HepG2 (cell line): ENCODE data around the gene EXOC3. TPM values are rescaled to one million over a fixed set of nuclear protein-coding genes. Genes with fewer than 3 reads are reported as not detected.

Experiments used
- ATAC-seq: fragments of 200-7000 bp; cut with Tn5 transposase; 3 replicates; pipeline ENCODE4 v1.9.1; 2020; ENCODE audit warnings: mild to moderate bottlenecking, moderate library complexity
- BruUV-seq: library from RNA; stranded (reverse); fragments of 400-500 nt; replicated peaks from 2 replicates; lab custom pipeline; 2021; lab: Mats Ljungman, UMichigan
- CTCF ChIA-PET: fragments of 300-600 bp; formaldehyde crosslinking; extraction: SDS; loops from one replicate; lab custom pipeline; 2021; ENCODE audit warnings: low total read pairs, inconsistent platforms, low intra/inter-chr PET ratio; lab: Yijun Ruan, JAX
- POLR2A ChIA-PET: fragments of 350-600 bp; sonication (Branson Sonifier 250); formaldehyde crosslinking; loops from one replicate; lab custom pipeline; 2020; ENCODE audit warnings: antibody characterized with exemption, inconsistent platforms; lab: Yijun Ruan, JAX
- DNase-seq: peaks from one replicate; pipeline ENCODE4 v3.0.0-alpha.2; 2015; ENCODE audit warnings: low spot score
- FAIRE-seq: peaks from 3 replicates; lab custom pipeline; 2011; peaks lifted over from hg19 to GRCh38; lab: Jason Lieb, UNC
- H2AFZ ChIP-seq: one replicate; pipeline ENCODE4 v1.6.1; 2011; ENCODE audit warnings: low read length, inconsistent platforms
- H3K27ac ChIP-seq: fragments of 300-600 bp; 3 replicates; pipeline ENCODE4 v1.8.0; 2011; ENCODE audit warnings: mixed run types, mild to moderate bottlenecking, mixed read lengths, low read length, inconsistent platforms; ENCODE audit not compliant: insufficient read depth; ENCODE audit errors: extremely low read length
- H3K27me3 ChIP-seq, 2 experiments: fragments of 200-600 bp in 1 of 2; 2 replicates in 1 of 2; 3 replicates in 1 of 2; pipeline versions ENCODE4 v1.6.0 to v1.8.0; 2011; ENCODE audit warnings: low read length in 2 of 2, mild to moderate bottlenecking in 2 of 2, moderate library complexity in 2 of 2, inconsistent platforms in 1 of 2; ENCODE audit not compliant: insufficient read depth in 2 of 2, control insufficient read depth in 1 of 2
- H3K36me3 ChIP-seq, 2 experiments: fragments of 200-600 bp in 1 of 2; replicated peaks in 1 of 2; 2 replicates in 1 of 2; 3 replicates in 1 of 2; pipeline versions ENCODE4 v1.5.1 to v1.8.0; 2011; ENCODE audit warnings: low read length in 2 of 2, inconsistent platforms in 1 of 2; ENCODE audit not compliant: insufficient read depth in 2 of 2, control insufficient read depth in 1 of 2
- H3K4me1 ChIP-seq: 2 replicates; pipeline ENCODE4 v1.5.1; 2012; ENCODE audit warnings: low read length, inconsistent platforms; ENCODE audit not compliant: insufficient read depth
- H3K4me2 ChIP-seq: 2 replicates; pipeline ENCODE4 v1.6.0; 2011; ENCODE audit warnings: low read depth, low read length, inconsistent platforms
- H3K4me3 ChIP-seq, 3 experiments: fragments of 200-600 bp in 1 of 3; sonication (generic), shearing (Covaris generic) in 1 of 3; replicated peaks in 1 of 3; 2 replicates each; pipeline ENCODE4 v1.5.1; 2011 to 2016; ENCODE audit warnings: low read length in 3 of 3, inconsistent platforms in 2 of 3, low read depth in 2 of 3, mild to moderate bottlenecking in 2 of 3, control low read depth in 1 of 3, mixed read lengths in 1 of 3; ENCODE audit not compliant: insufficient read depth in 1 of 3
- H3K79me2 ChIP-seq: one replicate; pipeline ENCODE4 v1.6.1; 2011; ENCODE audit warnings: low read length, inconsistent platforms; ENCODE audit not compliant: insufficient read depth
- H3K9ac ChIP-seq: 2 replicates; pipeline ENCODE4 v1.6.0; 2011; ENCODE audit warnings: mild to moderate bottlenecking, low read depth, low read length, inconsistent platforms; ENCODE audit not compliant: insufficient read depth
- H3K9me3 ChIP-seq: 2 replicates; pipeline ENCODE4 v1.5.1; 2012; ENCODE audit warnings: mild to moderate bottlenecking, low read length
- H4K20me1 ChIP-seq: 2 replicates; pipeline ENCODE4 v1.6.0; 2011; ENCODE audit warnings: inconsistent platforms, mild to moderate bottlenecking, low read length, moderate library complexity; ENCODE audit not compliant: insufficient read depth
- ARNT ChIP-seq: fragments of 450-650 bp; IDR thresholded peaks from 2 replicates; pipeline ENCODE4 v1.6.1; 2017
- ATRX ChIP-seq: sonication (generic); formaldehyde crosslinking; IDR thresholded peaks from 2 replicates; pipeline ENCODE4 v1.4.0; 2020; ENCODE audit warnings: missing genetic modification reagents, borderline replicate concordance
- CBFB ChIP-seq: sonication (generic); formaldehyde crosslinking; IDR thresholded peaks from 2 replicates; pipeline ENCODE4 v1.4.0; 2020; ENCODE audit warnings: missing genetic modification reagents
- DPF2 ChIP-seq: sonication (generic); formaldehyde crosslinking; IDR thresholded peaks from 2 replicates; pipeline ENCODE4 v1.4.0; 2020; ENCODE audit warnings: mild to moderate bottlenecking, low read depth, missing genetic modification reagents, borderline replicate concordance
- FOSL2 ChIP-seq: sonication (generic); formaldehyde crosslinking; IDR thresholded peaks from 2 replicates; pipeline ENCODE4 v1.4.0; 2020; ENCODE audit warnings: missing genetic modification reagents
- GTF2F1 ChIP-seq: fragments of 150-350 bp; IDR thresholded peaks from 2 replicates; pipeline ENCODE4 v1.6.1; 2014; ENCODE audit warnings: low read length
- HMGXB3 ChIP-seq: sonication (generic); formaldehyde crosslinking; IDR thresholded peaks from 2 replicates; pipeline ENCODE4 v1.4.0; 2020; ENCODE audit warnings: missing genetic modification reagents, borderline replicate concordance
- JUN ChIP-seq: sonication (generic); formaldehyde crosslinking; IDR thresholded peaks from 2 replicates; pipeline ENCODE4 v1.4.0; 2020; ENCODE audit warnings: mild to moderate bottlenecking, missing genetic modification reagents
- MXI1 ChIP-seq: IDR thresholded peaks from 3 replicates; pipeline ENCODE4 v1.6.1; 2012; ENCODE audit warnings: low read depth, low read length, inconsistent platforms, borderline replicate concordance
- MYNN ChIP-seq: sonication (generic); formaldehyde crosslinking; IDR thresholded peaks from 2 replicates; pipeline ENCODE4 v1.4.0; 2020; ENCODE audit warnings: mild to moderate bottlenecking, low read depth, missing genetic modification reagents
- PLRG1 ChIP-seq: fragments of 450-650 bp; conservative IDR thresholded peaks from 2 replicates; pipeline ENCODE4 v1.6.1; 2016
- POLR2AphosphoS5 ChIP-seq: IDR thresholded peaks from 2 replicates; pipeline ENCODE4 v1.6.1; 2012; ENCODE audit warnings: low read depth, low read length
- PPARG ChIP-seq: conservative IDR thresholded peaks from 2 replicates; pipeline ENCODE4 v1.6.1; 2016; ENCODE audit warnings: missing biosample characterization, missing genetic modification reagents
- REPIN1 ChIP-seq: sonication (generic); formaldehyde crosslinking; IDR thresholded peaks from 2 replicates; pipeline ENCODE4 v1.8.0; 2022; ENCODE audit warnings: missing genetic modification reagents, low read depth, mild to moderate bottlenecking, borderline replicate concordance
- SIX1 ChIP-seq: sonication (generic); formaldehyde crosslinking; IDR thresholded peaks from 2 replicates; pipeline ENCODE4 v1.4.0; 2020; ENCODE audit warnings: missing genetic modification reagents, borderline replicate concordance
- ZFP36L2 ChIP-seq: sonication (generic); formaldehyde crosslinking; IDR thresholded peaks from 2 replicates; pipeline ENCODE4 v1.4.0; 2020; ENCODE audit warnings: missing genetic modification reagents
- ZFP62 ChIP-seq: sonication (generic); formaldehyde crosslinking; IDR thresholded peaks from 2 replicates; pipeline ENCODE4 v1.4.0; 2020; ENCODE audit warnings: missing genetic modification reagents
- ZNF605 ChIP-seq: sonication (generic); formaldehyde crosslinking; IDR thresholded peaks from 2 replicates; pipeline ENCODE4 v1.8.0; 2022; ENCODE audit warnings: mild to moderate bottlenecking, missing genetic modification reagents
- WGBS: methylation state at CpG from one replicate; pipeline ENCODE4 v1.1.6; 2017; ENCODE audit warnings: low lambda C conversion rate; 5-methylcytosine and 5-hydroxymethylcytosine counted together
- in situ Hi-C: cut with HindIII; loops from 2 replicates; pipeline ENCODE4 v1.10.0; 2017; ENCODE audit warnings: low pct_unique_long_range_greater_than_20kb; ENCODE audit not compliant: extremely low pct_ligation_motif_present
- intact Hi-C: fragments of 100-400 bp; cut with micrococcal nuclease; formaldehyde crosslinking; loops from one replicate; pipeline ENCODE4 v1.10.0; 2022; ENCODE audit not compliant: unreplicated experiment
- polyA plus RNA-seq, 8 experiments: library from polyadenylated mRNA; depleted of rRNA in 3 of 8; stranded (reverse) in 7 of 8; unstranded in 1 of 8; fragments of >200 nt; fragmentation: Illumina TruSeq in 4 of 8; extraction: Trizol in 4 of 8; gene quantifications; 2 replicates each; pipeline versions ENCODE4 v1.2.1 to v1.2.3, GENCODE V29; 2011 to 2016; ENCODE audit warnings: low read depth in 4 of 8, missing spikeins in 1 of 8, mixed read lengths in 1 of 8; ENCODE audit not compliant: insufficient read depth in 1 of 8
- total RNA-seq, 5 experiments: library from RNA; depleted of rRNA; stranded (reverse); fragments of >200 nt; fragmentation: Illumina TruSeq; extraction: Trizol; gene quantifications; 2 replicates each; pipeline ENCODE4 v1.2.3, GENCODE V29; 2016; ENCODE audit warnings: low read depth in 1 of 5
- TF ChIP-seq, protein P1 (sequence below): sonication (generic); formaldehyde crosslinking; IDR thresholded peaks from 2 replicates; pipeline ENCODE4 v1.5.0; 2020; ENCODE audit warnings: missing genetic modification reagents, mild to moderate bottlenecking, borderline replicate concordance
- TF ChIP-seq, protein P2 (sequence below): sonication (generic); formaldehyde crosslinking; IDR thresholded peaks from 2 replicates; pipeline ENCODE4 v1.8.1; 2022; ENCODE audit warnings: mild to moderate bottlenecking, missing genetic modification reagents

Gene EXOC3
- total and polyA plus RNA-seq, 2 of the 13 experiments (the other 11 are each of a cell fraction or from before 2014, with no cell fraction given) = 9.2 to 20.5 TPM

GRCh38 chr5:421287-421880 is 21.6 kb upstream of the EXOC3 start (continued):
- TF ChIP-seq JUN (CRISPR knock-in tag) = no peak
- no peak for TF ChIP-seq ZFP36L2 (CRISPR knock-in tag)
- no peak for TF ChIP-seq HMGXB3 (CRISPR knock-in tag)
- TF ChIP-seq GTF2F1 = no peak
- no peak for TF ChIP-seq ATRX (CRISPR knock-in tag)
- no peak for TF ChIP-seq FOSL2
- no peak for TF ChIP-seq SIX1 (CRISPR knock-in tag)
- TF ChIP-seq PPARG = no peak
- no peak for TF ChIP-seq MXI1

DNA sequence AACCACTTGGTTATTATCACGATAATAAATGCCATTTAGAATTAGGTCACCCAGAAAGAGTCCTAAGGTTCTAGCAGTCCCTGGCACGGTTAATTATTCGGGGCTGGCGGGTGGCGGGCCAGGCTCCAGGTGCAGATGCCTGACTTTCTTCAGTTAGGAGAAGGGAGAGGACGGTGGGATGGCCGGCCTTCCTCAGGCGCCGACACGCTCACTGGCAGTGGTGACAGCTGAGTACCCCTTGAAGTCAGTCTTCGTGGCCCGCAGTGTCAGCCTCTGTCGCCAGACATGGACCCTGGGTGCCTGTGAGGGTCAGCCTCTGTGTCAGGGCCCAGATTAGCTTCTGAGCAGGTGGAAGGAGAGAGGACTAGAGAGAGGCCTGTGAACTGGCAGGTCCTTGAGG is 21.1 kb upstream of the EXOC3 start:
- ChIA-PET POLR2A (no interaction called here), CTCF (no interaction called here)
- H3K36me3 ChIP-seq = no peaks in the 10 kb centered on the region
- no peaks in the 10 kb centered on the region for H3K27me3 ChIP-seq
- H3K4me3 ChIP-seq = no peak overlapping the region
- no peak overlapping the region for H3K27ac ChIP-seq
- DNase-seq = no peak
- no peak for ATAC-seq
- TF ChIP-seq PLRG1 = no peak
- TF ChIP-seq POLR2AphosphoS5 = no peak
- TF ChIP-seq, protein P1, sequence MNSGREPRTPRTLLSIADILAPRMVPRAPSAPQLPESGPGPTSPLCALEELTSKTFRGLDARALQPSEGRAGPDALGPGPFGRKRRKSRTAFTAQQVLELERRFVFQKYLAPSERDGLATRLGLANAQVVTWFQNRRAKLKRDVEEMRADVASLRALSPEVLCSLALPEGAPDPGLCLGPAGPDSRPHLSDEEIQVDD (CRISPR knock-in tag) = no peak
- TF ChIP-seq ARNT = no peak
- no peak for TF ChIP-seq DPF2 (CRISPR knock-in tag)
- no peak for TF ChIP-seq ZFP62
- no peak for TF ChIP-seq ZNF605
- no peak for TF ChIP-seq JUN (CRISPR knock-in tag)
- TF ChIP-seq MYNN (CRISPR knock-in tag) = no peak
- TF ChIP-seq CBFB (CRISPR knock-in tag) = no peak
- TF ChIP-seq REPIN1 (CRISPR knock-in tag) = no peak
- TF ChIP-seq, protein P2, sequence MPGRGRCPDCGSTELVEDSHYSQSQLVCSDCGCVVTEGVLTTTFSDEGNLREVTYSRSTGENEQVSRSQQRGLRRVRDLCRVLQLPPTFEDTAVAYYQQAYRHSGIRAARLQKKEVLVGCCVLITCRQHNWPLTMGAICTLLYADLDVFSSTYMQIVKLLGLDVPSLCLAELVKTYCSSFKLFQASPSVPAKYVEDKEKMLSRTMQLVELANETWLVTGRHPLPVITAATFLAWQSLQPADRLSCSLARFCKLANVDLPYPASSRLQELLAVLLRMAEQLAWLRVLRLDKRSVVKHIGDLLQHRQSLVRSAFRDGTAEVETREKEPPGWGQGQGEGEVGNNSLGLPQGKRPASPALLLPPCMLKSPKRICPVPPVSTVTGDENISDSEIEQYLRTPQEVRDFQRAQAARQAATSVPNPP (CRISPR knock-in tag) = no peak
- H3K79me2 ChIP-seq = no peaks in the 10 kb centered on the region
- no peaks in the 10 kb centered on the region for H3K4me1 ChIP-seq
- FAIRE-seq = no peak
- intact Hi-C loops (no loop called here), in situ Hi-C loops (no loop called here)
- no peaks in the 10 kb centered on the region for H3K9me3 ChIP-seq
- BruUV-seq = no TSS peak
- WGBS = 85% methylated on average over 12 of the region's 13 CpGs
- H3K9ac ChIP-seq = no peak overlapping the region
- H2AFZ ChIP-seq = no peak overlapping the region
- no peak overlapping the region for H3K4me2 ChIP-seq
- no peaks in the 10 kb centered on the region for H4K20me1 ChIP-seq
